Measurements from ENCODE around the gene PALS2.

DNA sequence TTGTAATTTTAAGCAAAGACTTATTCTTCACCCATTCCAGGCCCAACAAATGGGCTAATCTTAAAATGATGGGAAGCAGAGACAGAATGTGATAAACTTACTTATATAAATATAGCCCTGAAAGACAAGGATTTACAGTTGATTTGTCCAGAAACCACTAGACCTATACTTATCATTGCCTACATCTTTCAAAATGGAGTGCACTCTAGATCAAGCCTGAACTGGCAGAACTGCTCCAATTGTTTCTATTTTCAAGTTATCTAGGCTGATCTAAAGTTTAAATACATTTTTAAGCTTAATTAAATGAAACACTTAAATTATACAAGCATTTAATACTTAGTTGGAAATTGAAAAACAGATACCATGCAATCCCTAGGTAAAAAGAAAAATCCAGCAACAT, 24.9 kb upstream of the PALS2 start:
- TF ChIP-seq, protein P1, sequence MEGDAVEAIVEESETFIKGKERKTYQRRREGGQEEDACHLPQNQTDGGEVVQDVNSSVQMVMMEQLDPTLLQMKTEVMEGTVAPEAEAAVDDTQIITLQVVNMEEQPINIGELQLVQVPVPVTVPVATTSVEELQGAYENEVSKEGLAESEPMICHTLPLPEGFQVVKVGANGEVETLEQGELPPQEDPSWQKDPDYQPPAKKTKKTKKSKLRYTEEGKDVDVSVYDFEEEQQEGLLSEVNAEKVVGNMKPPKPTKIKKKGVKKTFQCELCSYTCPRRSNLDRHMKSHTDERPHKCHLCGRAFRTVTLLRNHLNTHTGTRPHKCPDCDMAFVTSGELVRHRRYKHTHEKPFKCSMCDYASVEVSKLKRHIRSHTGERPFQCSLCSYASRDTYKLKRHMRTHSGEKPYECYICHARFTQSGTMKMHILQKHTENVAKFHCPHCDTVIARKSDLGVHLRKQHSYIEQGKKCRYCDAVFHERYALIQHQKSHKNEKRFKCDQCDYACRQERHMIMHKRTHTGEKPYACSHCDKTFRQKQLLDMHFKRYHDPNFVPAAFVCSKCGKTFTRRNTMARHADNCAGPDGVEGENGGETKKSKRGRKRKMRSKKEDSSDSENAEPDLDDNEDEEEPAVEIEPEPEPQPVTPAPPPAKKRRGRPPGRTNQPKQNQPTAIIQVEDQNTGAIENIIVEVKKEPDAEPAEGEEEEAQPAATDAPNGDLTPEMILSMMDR (IDR thresholded peaks at IDR 0.05; ENCODE audit: borderline replicate concordance, extremely low read depth, low read length, poor library complexity, severe bottlenecking) = no peak
- no peak for TF ChIP-seq EZH2 (IDR thresholded peaks at IDR 0.05; ENCODE audit: borderline replicate concordance, low read depth, low read length, severe bottlenecking)

Measured in DND-41 (cell line).